ENCODE results near the gene GNG12. TPM values are rescaled to one million over a fixed set of nuclear protein-coding genes. Genes with fewer than 3 reads are reported as not detected.

GNG12 gene
- polyA plus RNA-seq, 3 donors = 0.03 TPM; not detected in 2

DNA sequence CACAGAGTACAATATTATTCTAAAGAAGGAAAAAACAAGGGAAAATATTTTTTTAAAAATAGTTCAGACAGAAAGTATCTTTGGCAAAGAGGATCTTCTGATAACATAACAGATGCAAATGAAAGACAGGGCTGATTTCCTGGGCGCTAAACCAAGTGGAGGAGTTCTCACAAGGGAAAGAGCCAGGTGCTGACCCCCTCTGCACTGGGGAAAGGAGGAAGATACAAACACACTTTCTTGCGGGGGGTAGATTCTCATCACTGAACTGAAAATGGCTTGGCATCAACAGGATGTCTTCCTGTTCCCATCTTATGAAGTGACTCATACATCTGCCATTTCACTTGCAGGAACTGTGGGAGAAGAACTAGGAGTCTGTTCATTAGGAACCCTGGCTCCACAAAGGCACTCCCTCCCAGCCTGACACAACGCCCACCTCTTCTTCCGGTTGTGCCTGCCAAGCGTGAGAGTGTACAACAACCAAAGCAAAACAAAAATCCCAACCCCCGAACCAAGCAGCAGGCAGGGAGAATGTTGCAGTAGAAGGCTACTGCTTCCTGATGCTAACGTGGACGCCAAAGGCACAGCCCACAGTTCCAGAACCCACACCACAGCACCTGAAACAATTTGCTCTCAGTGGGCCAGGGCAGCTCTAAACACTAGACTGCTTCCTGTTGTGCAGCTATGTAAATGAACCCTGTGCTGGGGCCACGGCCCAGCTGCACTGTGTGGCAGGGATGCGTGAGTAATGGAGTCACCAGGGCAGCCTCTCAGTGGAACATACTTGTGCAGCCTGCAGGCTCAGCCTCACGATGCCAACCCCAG is 97.2 kb downstream of the GNG12 start:
- peak overlapping the region; percentile 11 for H3K9ac ChIP-seq (ENCODE audit: insufficient read depth, low read length, poor library complexity, severe bottlenecking)
- H2AFZ ChIP-seq (ENCODE audit: insufficient read depth, low read depth, low read length, poor library complexity, severe bottlenecking) = peak overlapping the region; percentile 68

DNA sequence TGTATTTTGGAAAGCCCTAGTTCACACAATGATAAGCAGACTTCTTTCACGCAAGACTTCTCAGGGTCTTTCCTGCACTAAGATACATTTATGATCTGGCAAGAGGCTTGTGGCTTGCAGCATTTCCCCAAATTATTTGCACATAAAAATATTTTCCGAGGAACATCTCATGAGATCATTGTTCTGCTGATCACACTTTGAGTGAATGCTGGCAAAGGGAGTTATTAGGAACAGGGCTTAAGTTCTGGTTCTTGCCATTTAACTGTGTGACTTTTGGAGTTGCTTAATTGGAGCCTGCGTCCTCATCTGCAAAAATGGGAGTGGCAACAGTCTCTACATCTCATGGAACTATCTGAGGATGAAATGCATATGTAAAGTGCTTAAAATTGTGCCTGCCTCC is 98.1 kb downstream of the GNG12 start:
- Mint-ChIP-seq H3K4me3 (no peak overlapping the region), H3K27me3 (ENCODE audit: low read depth in 3 of 3) (peaks cover 0 to 1% (median 0%) of the 10 kb centered on the region in 3 donors), H3K4me1 (peaks cover 45% of the 10 kb centered on the region), H3K27ac (no peak overlapping the region), H3K36me3 (no peaks in the 10 kb centered on the region), H3K9me3 (no peaks in the 10 kb centered on the region)
- Histone ChIP-seq H3K4me3 (replicated peaks in 1 of 3; ENCODE audit: low read depth in 2 of 3, low read length in 3 of 3) (no peak overlapping the region), H4K20me1 (ENCODE audit: insufficient read depth, low read length) (no peaks in the 10 kb centered on the region), H3K36me3 (replicated peaks in 1 of 2; ENCODE audit: control insufficient read depth in 1 of 2, insufficient read depth in 2 of 2, low read length in 2 of 2) (no peaks in the 10 kb centered on the region), H2AFZ (ENCODE audit: insufficient read depth, low read depth, low read length, poor library complexity, severe bottlenecking) (no peak overlapping the region), H3K9ac (ENCODE audit: insufficient read depth, low read length, poor library complexity, severe bottlenecking) (no peak overlapping the region), H3K27me3 (ENCODE audit: control insufficient read depth in 2 of 2, insufficient read depth in 2 of 2, low read length in 2 of 2) (no peaks in the 10 kb centered on the region), H3K9me3 (replicated peaks in 1 of 2; ENCODE audit: control insufficient read depth in 1 of 2, insufficient read depth in 1 of 2, low read length in 2 of 2) (no peaks in the 10 kb centered on the region), H3K4me2 (replicated peaks; ENCODE audit: extremely low read depth, low read length, poor library complexity, severe bottlenecking) (no peak overlapping the region), H3K27ac (ENCODE audit: low read depth in 1 of 2, low read length in 2 of 2) (no peak overlapping the region), H3K4me1 (ENCODE audit: control insufficient read depth in 1 of 2, insufficient read depth in 2 of 2, low read length in 2 of 2) (peaks cover 18 to 20% of the 10 kb centered on the region in 2 donors), H3K79me2 (ENCODE audit: insufficient read depth, low read length) (no peaks in the 10 kb centered on the region)
- no peak for DNase-seq
- WGBS (ENCODE audit: insufficient coverage) = 0% methylated on average over 1 of the region's 3 CpGs
- TF ChIP-seq, protein P1, sequence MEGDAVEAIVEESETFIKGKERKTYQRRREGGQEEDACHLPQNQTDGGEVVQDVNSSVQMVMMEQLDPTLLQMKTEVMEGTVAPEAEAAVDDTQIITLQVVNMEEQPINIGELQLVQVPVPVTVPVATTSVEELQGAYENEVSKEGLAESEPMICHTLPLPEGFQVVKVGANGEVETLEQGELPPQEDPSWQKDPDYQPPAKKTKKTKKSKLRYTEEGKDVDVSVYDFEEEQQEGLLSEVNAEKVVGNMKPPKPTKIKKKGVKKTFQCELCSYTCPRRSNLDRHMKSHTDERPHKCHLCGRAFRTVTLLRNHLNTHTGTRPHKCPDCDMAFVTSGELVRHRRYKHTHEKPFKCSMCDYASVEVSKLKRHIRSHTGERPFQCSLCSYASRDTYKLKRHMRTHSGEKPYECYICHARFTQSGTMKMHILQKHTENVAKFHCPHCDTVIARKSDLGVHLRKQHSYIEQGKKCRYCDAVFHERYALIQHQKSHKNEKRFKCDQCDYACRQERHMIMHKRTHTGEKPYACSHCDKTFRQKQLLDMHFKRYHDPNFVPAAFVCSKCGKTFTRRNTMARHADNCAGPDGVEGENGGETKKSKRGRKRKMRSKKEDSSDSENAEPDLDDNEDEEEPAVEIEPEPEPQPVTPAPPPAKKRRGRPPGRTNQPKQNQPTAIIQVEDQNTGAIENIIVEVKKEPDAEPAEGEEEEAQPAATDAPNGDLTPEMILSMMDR (IDR thresholded peaks at IDR 0.05) = no peak
- intact Hi-C loops (cut with micrococcal nuclease) = loop anchor here in 1 of 2 donors (5.0 kb wide), 1 partner anchor 48 kb away; the partner anchor contains the start of gene GADD45A

More for the DNA sequence above, 97.2 kb downstream of the GNG12 start:
- no peaks in the 10 kb centered on the region for H4K20me1 ChIP-seq (ENCODE audit: insufficient read depth, low read length)
- Mint-ChIP-seq H3K4me3 (peak overlapping the region; percentile 72 to 84), H3K9me3 (no peaks in the 10 kb centered on the region), H3K36me3 (no peaks in the 10 kb centered on the region), H3K27me3 (ENCODE audit: low read depth in 3 of 3) (peaks cover 0 to 1% (median 0%) of the 10 kb centered on the region in 3 donors), H3K4me1 (peaks cover 45% of the 10 kb centered on the region), H3K27ac (peak overlapping the region in 6 of 7 donors; percentile 15 to 87 (median 52))
- no peak overlapping the region for H3K27ac ChIP-seq (ENCODE audit: low read depth in 1 of 2, low read length in 2 of 2)
- no peaks in the 10 kb centered on the region for H3K9me3 ChIP-seq (replicated peaks in 1 of 2; ENCODE audit: control insufficient read depth in 1 of 2, insufficient read depth in 1 of 2, low read length in 2 of 2)
- peak overlapping the region; percentile 37 for H3K4me2 ChIP-seq (replicated peaks; ENCODE audit: extremely low read depth, low read length, poor library complexity, severe bottlenecking)
- peaks cover 18 to 20% of the 10 kb centered on the region in 2 donors for H3K4me1 ChIP-seq (ENCODE audit: control insufficient read depth in 1 of 2, insufficient read depth in 2 of 2, low read length in 2 of 2)
- H3K36me3 ChIP-seq (replicated peaks in 1 of 2; ENCODE audit: control insufficient read depth in 1 of 2, insufficient read depth in 2 of 2, low read length in 2 of 2) = no peaks in the 10 kb centered on the region
- H3K79me2 ChIP-seq (ENCODE audit: insufficient read depth, low read length) = no peaks in the 10 kb centered on the region
- DNase-seq = peak; percentile 33 to 51 (median 33)
- intact Hi-C loops (cut with micrococcal nuclease) = loop anchor here in 1 of 2 donors (5.0 kb wide), 1 partner anchor 49 kb away; the partner anchor contains the start of gene GADD45A
- no peaks in the 10 kb centered on the region for H3K27me3 ChIP-seq (ENCODE audit: control insufficient read depth in 2 of 2, insufficient read depth in 2 of 2, low read length in 2 of 2)
- TF ChIP-seq, protein P1 (IDR thresholded peaks at IDR 0.05) = no peak
- peak overlapping the region in 1 of 3 experiments; percentile 46 for H3K4me3 ChIP-seq (replicated peaks in 1 of 3; ENCODE audit: low read depth in 2 of 3, low read length in 3 of 3)
- WGBS (ENCODE audit: insufficient coverage) = 30% methylated on average over 5 of the region's 11 CpGs

All from CD14-positive monocyte (primary cell).